Stimulated activated CD8-positive, alpha-beta memory T cell treated with anti-CD3 and anti-CD28 coated beads, Interleukin-15, amount 100 ng/mL, for 1 hour (primary cell): ENCODE results near the gene CD48.
"Not testable (repeated sequence)": the region's sequence is repeated elsewhere in the genome, so short reads cannot be mapped to it uniquely, and the experiment has no call there.

ENCODE experiments used
- DNase-seq: peaks from one replicate; pipeline ENCODE4 v3.0.0-alpha.2; 2020; ENCODE audit warnings: low read depth

CD48 gene

DNA sequence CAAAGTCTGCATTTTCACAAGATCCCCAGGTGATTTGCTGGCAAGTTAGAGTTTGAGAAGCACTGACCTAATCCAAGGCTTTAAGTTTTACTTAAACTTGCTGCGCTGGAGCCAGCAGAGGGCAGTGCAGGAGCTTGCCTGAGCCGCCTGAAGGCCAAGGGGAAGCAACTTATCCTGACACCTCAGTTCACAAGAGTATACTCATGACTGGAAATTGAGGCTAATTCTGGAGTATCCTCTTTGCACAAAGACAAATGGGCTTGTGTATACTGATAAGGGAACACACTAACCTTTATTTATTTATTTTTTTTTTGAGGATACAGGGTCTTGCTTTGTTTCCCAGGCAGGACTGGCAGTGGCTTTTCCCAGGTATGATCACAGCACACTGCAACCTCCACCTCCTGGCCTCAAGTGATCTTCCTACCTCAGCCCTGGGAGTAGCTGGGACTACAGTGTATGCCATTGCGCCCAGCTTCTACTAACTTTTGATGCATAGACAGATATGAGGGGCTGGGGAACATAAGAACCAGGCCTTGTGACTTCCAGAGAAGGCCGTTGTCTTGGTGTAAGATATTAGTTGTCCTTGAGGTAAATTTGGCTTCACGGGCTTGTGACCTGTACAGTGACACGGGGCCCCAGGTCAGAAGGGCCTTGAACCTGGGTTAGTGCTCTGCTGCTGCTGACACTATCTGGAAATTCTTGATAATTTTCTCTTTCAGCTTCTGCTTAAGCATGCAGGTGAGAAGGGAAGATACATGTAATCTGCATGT is 35.8 kb downstream of the CD48 start:
- DNase-seq = peak; percentile 59

DNA sequence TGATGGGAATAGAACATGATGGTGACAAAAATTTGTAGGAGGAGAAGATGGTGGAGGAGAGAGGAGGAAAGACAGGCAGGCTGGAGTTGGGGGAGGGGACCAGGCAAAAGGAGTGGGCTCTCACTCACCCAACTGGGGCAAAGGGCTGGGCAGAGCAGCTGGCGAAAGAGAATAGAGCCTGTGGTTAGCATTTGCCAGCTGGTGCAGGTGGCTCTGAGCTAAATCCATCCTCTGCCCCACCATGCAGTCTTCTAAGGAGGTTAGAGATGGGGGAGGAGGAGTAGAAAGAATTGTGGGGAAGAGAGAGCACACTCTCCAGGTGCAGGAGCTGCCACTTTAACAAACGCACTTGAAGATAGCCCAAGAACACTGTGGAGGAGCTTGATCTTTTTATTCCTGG is 37.2 kb downstream of the CD48 start:
- no peak for DNase-seq

DNA sequence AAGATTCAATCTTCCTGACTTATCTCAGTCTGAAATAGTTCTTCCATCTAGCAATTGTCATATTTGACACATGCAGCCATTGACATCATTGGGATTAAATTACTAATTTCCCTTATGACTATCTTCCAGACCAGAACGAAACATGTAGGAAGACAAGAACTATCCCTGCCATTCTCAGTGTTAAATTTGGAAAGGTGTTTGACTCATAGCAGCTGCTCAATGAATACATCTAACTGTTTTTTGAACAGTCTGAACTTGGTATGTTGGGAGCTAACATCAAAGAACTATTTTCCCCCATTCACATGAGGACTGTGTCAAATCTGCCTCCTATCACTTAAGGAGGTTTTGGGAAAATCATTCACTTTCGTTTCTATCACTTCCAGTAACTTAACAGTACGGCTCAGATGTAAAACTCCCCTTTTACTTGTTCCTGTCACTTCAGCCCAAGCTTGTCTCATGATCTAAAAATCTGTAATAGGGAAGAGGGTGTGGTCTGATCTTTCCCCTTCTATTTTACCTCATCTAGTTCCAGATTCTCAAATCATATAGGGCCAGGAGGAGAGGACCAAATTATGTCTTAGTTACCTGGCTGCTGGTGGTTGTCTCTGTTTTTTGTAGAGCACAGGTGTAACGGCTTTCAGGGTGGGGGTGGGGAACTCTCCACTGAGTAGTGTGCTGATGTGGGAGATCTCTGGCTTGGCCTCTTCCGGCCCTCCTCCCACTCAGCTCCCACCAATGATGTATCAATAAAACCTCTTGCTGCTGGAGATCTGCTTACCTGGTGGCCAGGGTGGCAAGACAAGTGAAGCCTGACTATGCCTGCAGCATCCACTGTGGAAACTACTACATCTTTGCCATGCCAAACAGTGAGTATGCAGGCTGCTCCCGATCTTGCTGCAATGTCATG is 38.6 kb downstream of the CD48 start:
- DNase-seq = no peak

DNA sequence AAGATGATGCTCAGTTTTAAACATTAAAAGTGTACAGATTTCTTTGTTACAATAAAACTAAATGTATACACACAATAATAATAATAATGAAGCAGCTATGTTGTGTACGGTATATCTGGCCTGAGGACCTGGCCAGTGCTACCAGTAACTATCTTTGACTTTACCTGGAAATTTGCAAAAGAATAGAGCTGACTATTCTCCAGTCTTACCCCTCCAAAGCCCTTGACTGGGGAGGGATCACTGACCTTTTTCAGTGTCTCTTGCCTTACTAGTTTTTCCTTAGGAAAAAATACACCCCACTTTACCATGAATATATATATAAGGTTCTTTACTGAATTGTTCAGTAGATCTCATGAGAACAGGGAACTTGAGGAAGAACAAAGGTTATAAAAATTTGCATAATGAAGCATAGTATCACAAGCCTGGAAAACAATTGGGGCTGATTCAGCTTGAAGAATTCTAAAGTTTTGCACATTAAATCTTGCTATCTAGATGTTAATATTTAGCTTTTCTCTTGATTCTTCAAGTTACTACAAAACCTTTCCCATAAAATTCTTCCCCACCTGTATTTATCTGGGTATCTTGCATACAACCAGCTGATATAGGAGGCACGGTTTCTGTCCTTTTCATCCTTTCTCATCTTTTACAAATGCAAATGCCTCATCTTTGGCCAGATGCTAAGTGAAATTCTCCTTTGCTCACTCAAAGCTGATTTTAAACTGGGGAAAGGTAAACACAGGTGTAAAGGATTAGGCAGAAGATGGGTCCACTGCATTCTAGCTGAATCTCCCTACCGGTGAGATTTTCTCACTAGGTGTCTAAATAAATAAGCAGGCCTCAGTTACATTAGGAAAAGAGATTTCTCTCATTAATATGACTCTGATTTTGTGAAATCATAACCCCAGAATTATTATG is 39.8 kb downstream of the CD48 start:
- DNase-seq = no peak

DNA sequence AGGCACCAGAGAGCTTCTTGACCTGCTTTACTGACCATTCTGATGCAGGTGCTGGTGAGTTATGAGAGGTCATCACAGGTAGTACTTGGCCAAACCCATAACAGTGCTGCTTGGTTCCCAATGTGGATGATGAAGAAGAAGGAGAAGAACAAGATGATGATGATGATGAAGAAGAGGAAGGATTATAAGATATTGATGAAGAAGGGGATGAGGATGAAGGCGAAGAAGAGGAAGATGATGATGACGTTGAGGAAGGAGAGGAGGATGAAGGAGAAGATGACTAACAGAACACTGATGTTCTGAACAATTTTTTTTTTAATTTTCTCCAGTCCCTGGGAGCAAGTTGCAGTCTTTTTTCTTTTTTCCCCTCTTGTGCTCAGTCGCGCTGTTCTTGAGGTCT is 40.9 kb downstream of the CD48 start:
- DNase-seq = no peak

DNA sequence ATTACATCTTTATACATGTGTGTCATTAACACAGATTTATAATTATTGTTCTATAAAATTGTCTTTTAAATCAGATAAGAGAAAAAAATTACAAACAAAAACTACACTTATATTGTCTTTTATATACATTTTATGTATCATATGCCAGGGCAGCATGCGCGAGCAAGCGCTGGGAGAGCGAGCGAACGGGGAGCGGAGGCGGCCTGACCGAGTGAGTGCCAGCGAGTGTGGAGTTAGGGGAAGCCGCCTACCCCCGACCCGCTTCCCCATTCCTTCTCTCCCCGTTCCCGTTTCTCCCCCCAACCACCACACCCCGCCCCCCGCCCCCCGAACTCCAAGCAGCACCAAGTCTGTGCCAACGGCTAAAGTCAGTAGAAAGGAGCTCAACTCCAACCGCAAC is 41.8 kb downstream of the CD48 start:
- DNase-seq = no peak

DNA sequence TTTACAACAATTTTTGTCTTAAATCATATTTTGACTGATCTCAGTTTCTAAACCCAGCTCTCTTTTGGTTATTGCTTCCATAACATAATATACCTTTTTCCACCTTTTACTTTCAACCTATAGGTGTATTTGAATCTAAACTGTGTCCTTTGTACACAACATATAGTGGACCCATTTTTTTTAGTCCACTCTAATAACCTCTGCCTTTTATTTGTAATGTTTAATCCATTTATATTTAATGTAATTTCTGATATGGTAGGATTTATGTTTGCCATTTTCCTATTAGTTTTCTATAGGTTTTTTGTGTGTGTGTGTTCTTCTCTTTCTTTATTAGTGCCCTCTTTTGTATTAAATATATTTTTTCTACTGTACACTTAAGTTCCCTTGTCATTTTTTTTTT is 42.3 kb downstream of the CD48 start:
- no peak for DNase-seq

DNA sequence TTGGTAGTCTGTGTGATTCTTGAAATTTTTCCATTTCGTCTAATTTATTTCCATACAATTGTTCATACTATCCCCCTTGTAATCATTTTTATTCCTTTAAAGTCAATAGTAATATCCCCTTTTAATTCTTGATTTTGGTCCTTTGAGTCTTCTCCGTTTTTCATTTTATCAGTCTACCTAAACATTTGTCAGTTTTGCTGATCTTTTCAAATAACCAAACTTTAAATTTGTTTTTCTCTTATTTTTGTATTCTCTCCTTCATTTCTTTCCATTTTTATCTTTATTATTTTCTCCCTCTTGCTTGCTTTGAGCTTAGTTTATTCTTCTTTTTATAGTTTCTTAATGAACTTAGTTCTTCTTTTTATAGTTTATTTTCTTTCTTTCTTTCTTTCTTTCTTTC is 43.7 kb downstream of the CD48 start:
- DNase-seq = no peak

DNA sequence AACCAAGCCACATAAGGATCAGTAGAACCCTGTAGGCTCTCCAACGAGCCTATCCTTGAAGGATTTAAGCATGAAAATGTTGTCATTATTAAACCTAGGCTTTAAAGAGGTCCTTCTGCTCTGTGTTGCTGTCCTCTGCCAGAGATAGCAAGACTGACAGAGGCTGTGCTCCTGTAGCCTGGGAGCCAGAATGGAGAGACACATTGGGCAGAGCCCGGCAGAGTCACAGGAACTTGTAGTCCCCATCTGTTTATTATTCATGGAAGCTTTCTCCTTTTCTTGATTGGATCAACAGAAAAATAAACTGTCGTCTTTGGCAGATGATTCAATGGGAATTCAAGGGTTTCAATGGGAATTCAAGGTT is 45.6 kb downstream of the CD48 start:
- no peak for DNase-seq

DNA sequence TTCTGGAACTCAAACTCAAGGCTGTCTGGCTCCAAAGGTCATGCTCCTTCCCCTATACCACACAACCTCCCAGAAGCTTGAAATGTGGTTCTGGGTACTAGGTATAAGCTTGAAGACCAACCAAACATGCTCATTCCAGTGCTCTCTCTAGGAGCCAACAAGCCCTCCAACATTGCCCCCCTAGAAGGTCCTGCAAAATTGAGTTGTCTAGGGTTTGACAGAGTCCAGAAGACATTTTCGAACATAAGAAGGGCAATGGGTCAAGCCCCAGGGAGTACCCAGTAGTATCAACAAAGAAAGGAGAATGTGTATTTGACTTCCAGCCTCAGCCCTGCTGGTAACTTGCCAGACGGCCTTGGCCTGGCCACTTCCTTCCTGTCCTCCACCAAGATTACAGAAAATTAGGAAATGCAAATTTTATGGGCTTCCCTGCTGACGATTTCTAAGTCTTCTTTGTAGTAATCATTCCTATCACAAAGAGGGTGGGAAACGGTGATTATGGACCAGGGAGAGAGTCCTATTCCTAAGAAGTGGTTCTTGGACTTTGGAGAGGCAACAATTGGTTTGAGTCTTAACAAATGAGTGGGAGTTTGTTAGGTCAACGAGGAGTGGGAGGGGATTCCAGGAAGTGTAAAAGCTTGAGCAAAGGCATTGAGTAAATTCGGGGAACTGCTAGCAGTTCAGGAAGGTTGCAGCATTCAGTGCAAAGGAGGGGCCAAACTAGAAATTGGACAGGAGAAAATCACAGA is 46.1 kb downstream of the CD48 start:
- no peak for DNase-seq

DNA sequence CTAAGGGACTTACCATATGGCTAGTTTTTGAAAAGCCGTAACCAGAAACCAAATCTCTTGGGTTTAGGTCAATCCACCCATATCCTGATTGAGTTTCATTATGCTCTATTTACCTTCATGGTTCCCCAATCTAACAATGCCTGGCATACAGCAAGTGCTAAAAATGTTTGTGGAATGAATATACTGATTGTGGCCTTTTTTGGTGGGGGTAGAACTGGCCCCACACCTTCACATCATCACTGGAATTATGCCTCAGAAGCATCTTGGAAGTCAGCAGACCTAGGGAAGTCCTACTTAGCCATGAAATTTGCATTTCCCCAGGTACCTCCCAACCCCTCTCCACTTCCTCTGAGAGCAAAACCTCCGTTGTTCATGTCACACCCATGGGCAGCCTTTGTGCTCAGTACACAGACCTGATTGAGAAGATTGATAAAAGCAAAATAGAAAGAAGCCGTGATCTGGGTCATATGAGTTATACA is 47.0 kb downstream of the CD48 start:
- DNase-seq = no peak

DNA sequence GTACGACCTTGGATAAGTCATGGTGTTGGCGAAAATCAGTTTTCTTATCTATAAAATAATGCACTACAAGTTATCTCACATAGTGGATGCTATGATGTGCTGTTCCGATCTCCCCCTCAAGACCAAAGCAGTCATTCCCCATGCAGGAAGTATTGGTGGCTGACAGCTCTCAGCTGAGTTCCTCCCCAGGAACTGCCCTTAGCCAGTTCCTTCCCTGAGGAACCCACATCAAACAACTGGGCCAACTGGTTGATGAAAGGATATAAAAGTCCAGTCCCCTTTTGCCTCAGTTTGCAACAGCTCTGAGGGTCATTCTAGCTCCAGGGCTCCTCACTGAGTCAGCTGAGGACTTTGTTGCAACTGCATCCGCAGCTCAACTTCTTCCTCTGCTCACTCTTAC is 48.7 kb downstream of the CD48 start:
- no peak for DNase-seq

DNA sequence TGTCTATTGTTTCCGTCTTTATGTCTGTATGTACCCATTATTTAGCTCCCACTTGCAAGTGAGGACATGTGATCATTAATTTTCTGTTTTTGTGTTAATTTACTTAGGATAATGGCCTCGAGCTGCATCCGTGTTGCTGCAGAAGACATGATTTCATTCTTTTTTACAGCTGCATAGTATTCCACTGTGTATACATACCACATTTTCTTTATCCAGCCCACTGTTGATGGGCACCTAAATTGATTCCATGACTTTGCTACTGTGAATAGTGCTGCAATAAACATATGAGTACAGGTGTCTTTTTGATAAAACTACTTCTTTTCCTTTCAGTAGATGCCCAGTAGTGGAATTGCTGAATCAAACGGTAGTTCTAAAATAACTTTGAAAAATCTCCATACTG is 52.1 kb downstream of the CD48 start:
- no peak for DNase-seq

DNA sequence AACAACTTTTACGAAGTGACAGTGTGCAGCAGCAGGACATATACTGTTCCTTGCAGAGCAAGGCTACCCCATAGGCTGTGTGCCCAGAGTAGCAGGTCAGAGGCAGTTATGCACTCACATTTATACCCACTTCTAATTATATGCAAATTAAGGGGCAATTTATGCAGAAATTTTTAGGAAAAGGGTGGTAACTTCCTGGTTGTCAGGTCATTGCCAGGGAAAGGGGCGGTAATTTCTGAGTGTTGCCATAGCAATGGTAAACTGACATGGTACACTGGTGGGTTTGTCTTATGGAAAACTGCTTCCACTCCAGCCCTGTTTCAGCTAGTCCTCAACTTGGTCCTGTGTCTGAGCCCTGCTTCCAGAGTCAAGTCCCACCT is 52.8 kb downstream of the CD48 start:
- DNase-seq = no peak

DNA sequence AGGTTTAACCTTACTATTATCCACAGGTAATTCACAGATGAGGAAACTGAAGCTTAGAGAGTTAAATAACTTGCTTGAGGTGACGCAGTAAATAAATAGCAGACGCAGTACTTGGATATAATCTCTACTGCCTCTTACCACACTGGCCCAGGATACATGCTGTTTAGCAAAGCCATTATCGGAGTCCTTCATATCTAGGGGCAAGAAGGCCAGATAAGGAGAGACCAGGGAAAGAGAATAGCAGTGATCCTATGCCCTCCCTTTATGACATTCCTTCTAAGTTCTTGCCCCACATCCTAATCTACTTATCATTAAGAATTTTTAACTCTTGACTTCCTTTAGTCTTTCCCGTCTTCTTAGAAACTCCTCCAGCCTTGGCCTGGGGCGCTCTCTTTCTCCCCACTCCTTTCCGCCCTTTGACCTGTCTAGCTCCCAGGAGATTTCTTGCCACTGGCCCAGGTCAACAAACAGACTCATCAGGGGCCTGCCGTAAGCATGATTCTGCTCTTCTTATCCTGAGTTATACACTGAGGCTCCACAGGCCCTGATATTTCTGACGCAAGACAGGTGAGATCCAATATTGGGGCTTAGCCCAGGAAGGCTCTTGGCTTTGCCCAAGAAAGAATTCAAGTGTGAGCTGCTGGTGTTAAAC is 53.3 kb downstream of the CD48 start:
- no peak for DNase-seq

DNA sequence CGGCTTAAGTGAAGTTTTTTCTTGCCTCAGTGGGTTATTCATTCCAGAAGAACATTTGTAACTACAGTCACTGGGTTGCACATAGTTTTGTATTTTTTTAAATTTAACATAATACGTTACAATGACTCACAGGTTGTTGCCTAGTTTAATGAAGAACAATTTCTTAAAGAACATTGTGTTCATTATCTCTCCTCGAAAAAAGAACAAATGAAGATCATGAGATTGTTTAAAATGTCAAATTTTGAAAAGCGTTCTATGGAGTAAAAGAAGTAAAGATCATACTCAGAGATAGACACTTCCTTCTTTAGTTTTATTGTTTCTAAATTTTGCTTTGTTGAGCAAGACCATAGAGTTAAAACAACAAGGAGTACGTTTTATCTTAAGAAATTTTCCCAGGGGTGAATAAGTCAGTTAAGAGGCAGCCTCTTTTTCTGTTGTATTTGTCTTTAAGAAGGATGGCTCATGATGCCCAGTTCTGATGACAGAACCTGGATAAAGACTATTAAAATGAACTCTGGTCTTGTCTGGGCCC is 54.3 kb downstream of the CD48 start:
- DNase-seq = no peak

DNA sequence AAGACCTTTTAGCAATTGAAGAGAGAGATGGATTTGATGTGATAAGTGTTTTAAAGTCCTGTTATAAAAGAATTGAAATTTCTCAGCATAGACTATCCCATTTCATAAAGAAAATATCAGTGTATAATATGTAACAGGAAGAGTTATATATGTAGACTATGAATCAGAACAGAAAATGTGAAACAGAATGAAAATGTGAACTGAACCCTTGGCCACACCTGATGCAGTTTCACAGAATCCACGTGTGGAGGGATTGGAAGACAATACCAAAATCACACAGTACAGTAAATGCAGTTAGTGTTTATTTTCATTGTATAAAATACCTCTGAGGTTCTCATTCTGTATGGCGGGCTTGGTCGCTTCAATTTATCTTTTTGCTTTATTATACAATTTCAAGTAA is 54.9 kb downstream of the CD48 start:
- no peak for DNase-seq

DNA sequence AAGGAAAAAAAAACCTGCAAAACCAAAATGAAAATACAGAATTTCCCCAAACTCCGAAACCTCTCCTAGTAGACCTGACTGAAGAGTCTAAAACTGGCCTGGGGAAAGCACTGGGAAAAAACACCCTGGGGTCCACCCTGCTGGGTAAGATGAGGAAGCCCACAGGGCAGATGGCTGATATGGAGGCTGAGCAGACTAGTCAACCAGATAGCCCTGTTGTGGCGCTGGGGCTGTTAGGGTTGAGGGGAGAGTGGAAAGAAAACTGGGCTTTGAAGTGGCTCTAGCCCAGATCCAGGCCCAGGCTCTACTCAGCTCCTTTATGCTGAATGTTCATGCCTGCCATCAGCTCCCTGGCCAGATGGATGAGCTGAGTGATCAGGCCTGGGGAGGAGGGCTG is 58.0 kb downstream of the CD48 start:
- no peak for DNase-seq

DNA sequence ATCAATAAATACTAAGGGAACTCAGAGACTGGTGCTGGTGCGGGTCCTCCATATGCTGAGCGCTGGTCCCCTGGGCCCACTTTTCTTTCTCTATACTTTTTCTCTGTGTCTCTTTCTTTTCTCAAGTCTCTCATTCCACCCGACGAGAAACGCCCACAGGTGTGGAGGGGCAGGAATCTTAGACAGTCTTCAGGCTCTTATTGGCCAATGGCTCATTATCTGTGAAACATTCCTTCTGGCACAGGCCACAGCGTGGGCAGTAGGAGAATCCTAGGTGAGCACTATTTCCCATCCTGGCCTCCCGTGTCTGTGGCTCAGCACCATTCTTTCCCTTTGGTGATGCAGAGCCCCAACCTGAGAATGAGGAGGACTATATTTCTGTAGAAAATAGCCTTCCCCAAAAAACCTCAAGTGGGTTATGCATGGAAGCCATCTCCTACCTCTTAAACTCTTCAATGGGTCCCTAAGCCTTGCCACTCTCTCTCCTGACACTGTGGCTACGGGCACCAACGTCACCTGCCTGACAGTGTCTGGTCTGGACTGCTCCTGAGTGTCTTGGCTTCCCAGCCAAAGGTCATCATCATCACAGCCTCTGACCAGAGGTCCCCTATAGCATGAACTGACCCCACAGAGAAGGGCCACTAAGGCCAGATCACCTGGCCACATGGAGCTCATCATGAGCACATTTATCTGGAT is 58.5 kb downstream of the CD48 start:
- DNase-seq = no peak

DNA sequence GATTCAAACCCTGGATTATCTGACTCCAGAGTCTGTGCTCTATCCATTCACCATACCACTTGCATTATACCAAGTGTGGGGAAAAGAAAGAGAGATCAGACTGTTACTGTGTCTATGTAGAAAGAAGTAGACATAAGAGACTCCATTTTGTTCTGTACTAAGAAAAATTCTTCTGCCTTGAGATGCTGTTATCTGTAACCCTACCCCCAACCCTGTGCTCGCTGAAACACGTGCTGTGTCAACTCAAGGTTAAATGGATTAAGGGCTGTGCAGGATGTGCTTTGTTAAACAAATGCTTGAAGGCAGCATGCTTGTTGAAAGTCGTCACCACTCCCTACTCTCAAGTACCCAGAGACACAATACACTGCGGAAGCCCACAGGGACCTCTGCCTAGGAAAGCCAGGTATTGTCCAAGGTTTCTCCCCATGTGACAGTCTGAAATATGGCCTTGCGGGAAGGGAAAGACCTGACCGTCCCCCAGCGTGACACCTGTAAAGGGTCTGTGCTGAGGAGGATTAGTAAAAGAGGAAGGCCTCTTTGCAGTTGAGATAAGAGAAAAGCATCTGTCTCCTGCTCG is 59.5 kb downstream of the CD48 start:
- not testable (repeated sequence) for DNase-seq
